Left renal cortex interstitium (tissue), 4 donors: Measurements from ENCODE around the gene FXYD3. TPM values are rescaled to one million over a fixed set of nuclear protein-coding genes. Genes with fewer than 3 reads are reported as not detected.

Experiments
- DNase-seq, 4 donors: peaks; one replicate each; pipeline ENCODE4 v3.0.0-alpha.2; 2013; ENCODE audit warnings: low read depth in 4 of 4, low spot score in 2 of 4, missing footprints in 1 of 4
- polyA plus RNA-seq, 4 donors: library from polyadenylated mRNA; unstranded; fragments of 120-200 nt; gene quantifications; one replicate each; pipeline ENCODE4 v1.2.1, GENCODE V29; 2013; ENCODE audit not compliant: insufficient read length in 4 of 4

Gene FXYD3
- polyA plus RNA-seq, 4 donors = 16.2 to 25.3 (median 19.5) TPM

- DNase-seq = no peak
These were observed 40.5 kb downstream of the FXYD3 start for GRCh38 chr19:35155981-35156672.

GRCh38 chr19:35156673-35157014, 41.0 kb downstream of the FXYD3 start:
- DNase-seq = no peak

- no peak for DNase-seq
These were observed 41.8 kb downstream of the FXYD3 start for GRCh38 chr19:35157431-35157830.

GRCh38 chr19:35159606-35160005, 44.0 kb downstream of the FXYD3 start:
- DNase-seq = no peak

GRCh38 chr19:35160629-35161433, 45.2 kb downstream of the FXYD3 start:
- no peak for DNase-seq

- DNase-seq = no peak
These were observed 45.8 kb downstream of the FXYD3 start for GRCh38 chr19:35161434-35161743.

GRCh38 chr19:35162471-35163326, 47.1 kb downstream of the FXYD3 start:
- no peak for DNase-seq

GRCh38 chr19:35164418-35164817, 48.8 kb downstream of the FXYD3 start:
- no peak for DNase-seq

- DNase-seq = no peak
These were observed 49.8 kb downstream of the FXYD3 start for GRCh38 chr19:35165200-35166058.

GRCh38 chr19:35166100-35167063, 50.8 kb downstream of the FXYD3 start:
- DNase-seq = no peak

GRCh38 chr19:35167251-35168119, 51.9 kb downstream of the FXYD3 start:
- DNase-seq = no peak

- no peak for DNase-seq
These were observed 52.6 kb downstream of the FXYD3 start for GRCh38 chr19:35168196-35168595.

- DNase-seq = no peak
These were observed 53.8 kb downstream of the FXYD3 start for GRCh38 chr19:35169221-35169995.

GRCh38 chr19:35170359-35171061, 54.9 kb downstream of the FXYD3 start:
- no peak for DNase-seq

- DNase-seq = no peak
These were observed 56.1 kb downstream of the FXYD3 start for GRCh38 chr19:35171730-35172129.
